Measurements from ENCODE around the gene PLCD4. TPM values are rescaled to one million over a fixed set of nuclear protein-coding genes. Genes with fewer than 3 reads are reported as not detected.

PLCD4 gene
- total and polyA plus RNA-seq, 7 experiments from 2014 or later, result 0.15 to 1.7 (median 0.51) TPM

Other genes with a start within 250 kb of the PLCD4 start
- 100 to 1,000 TPM in 1 of 5 experiments, 10 to 100 TPM in 1, 1 to 10 TPM in 2, under 1 TPM in 1; 0.27 to 399 (median 1.9) TPM for gene SLC11A1, start 225.6 kb upstream of the PLCD4 start, total RNA-seq
- under 1 TPM; 0.49 to 0.97 TPM for gene SLC11A1, start 225.6 kb upstream of the PLCD4 start, polyA plus RNA-seq
- 100 to 1,000 TPM; 110 to 219 (median 156) TPM for gene CTDSP1, start 208.0 kb upstream of the PLCD4 start, total RNA-seq
- 10 to 100 TPM; 22.5 TPM for gene CTDSP1, start 208.0 kb upstream of the PLCD4 start, polyA plus RNA-seq
- under 1 TPM in 3 of 5 experiments, not detected in 2; 0.12 to 0.69 (median 0.22) TPM for gene VIL1, start 188.8 kb upstream of the PLCD4 start, total RNA-seq
- gene VIL1, start 188.8 kb upstream of the PLCD4 start, polyA plus RNA-seq, result under 1 TPM; 0.10 to 0.15 TPM
- 10 to 100 TPM; 16.6 to 36.3 (median 28.1) TPM for gene USP37, start 39.5 kb upstream of the PLCD4 start, total RNA-seq
- 10 to 100 TPM; 10.1 to 15.1 TPM for gene USP37, start 39.5 kb upstream of the PLCD4 start, polyA plus RNA-seq
- 10 to 100 TPM; 44.7 to 99.6 (median 53.8) TPM for gene CNOT9, start 39.1 kb upstream of the PLCD4 start, total RNA-seq
- 10 to 100 TPM; 13.7 to 22.9 TPM for gene CNOT9, start 39.1 kb upstream of the PLCD4 start, polyA plus RNA-seq
- gene ZNF142, start 51.7 kb downstream of the PLCD4 start, total RNA-seq, result 10 to 100 TPM; 38.7 to 49.8 (median 40.8) TPM
- gene ZNF142, start 51.7 kb downstream of the PLCD4 start, polyA plus RNA-seq, result 10 to 100 TPM in 1 of 2 donors, 1 to 10 TPM in 1; 6.0 to 14.3 TPM
- 10 to 100 TPM; 21.4 to 62.0 (median 49.0) TPM for gene BCS1L, start 51.8 kb downstream of the PLCD4 start, total RNA-seq
- 10 to 100 TPM; 15.5 to 21.2 TPM for gene BCS1L, start 51.8 kb downstream of the PLCD4 start, polyA plus RNA-seq
- 10 to 100 TPM; 12.6 to 33.4 (median 28.3) TPM for gene RNF25, start 64.1 kb downstream of the PLCD4 start, total RNA-seq
- 10 to 100 TPM; 17.4 to 29.5 TPM for gene RNF25, start 64.1 kb downstream of the PLCD4 start, polyA plus RNA-seq
- 10 to 100 TPM; 18.9 to 28.1 (median 19.7) TPM for gene STK36, start 64.2 kb downstream of the PLCD4 start, total RNA-seq
- 1 to 10 TPM; 2.6 to 3.6 TPM for gene STK36, start 64.2 kb downstream of the PLCD4 start, polyA plus RNA-seq
- gene TTLL4, start 102.9 kb downstream of the PLCD4 start, total RNA-seq, result 10 to 100 TPM; 18.7 to 35.8 (median 21.2) TPM
- gene TTLL4, start 102.9 kb downstream of the PLCD4 start, polyA plus RNA-seq, result 1 to 10 TPM; 3.6 to 9.8 TPM
- gene CYP27A1, start 174.2 kb downstream of the PLCD4 start, total RNA-seq, result 10 to 100 TPM in 1 of 5 experiments, 1 to 10 TPM in 3, under 1 TPM in 1; 0.19 to 10.6 (median 3.9) TPM
- under 1 TPM in 1 of 2 donors, not detected in 1; 0.09 TPM for gene CYP27A1, start 174.2 kb downstream of the PLCD4 start, polyA plus RNA-seq
- not detected for gene PRKAG3, start 223.9 kb downstream of the PLCD4 start, total RNA-seq
- gene PRKAG3, start 223.9 kb downstream of the PLCD4 start, polyA plus RNA-seq, result not detected

Measured in naive thymus-derived CD4-positive, alpha-beta T cell (primary cell).